HG03097 (cell line): Measurements from ENCODE around the gene GPC6.

ENCODE experiments used
- ATAC-seq: cut with Tn5 transposase; IDR thresholded peaks from one replicate; pipeline ENCODE4 v1.9.1; 2021; ENCODE audit not compliant: unreplicated experiment, low FRiP score

GPC6 gene

DNA sequence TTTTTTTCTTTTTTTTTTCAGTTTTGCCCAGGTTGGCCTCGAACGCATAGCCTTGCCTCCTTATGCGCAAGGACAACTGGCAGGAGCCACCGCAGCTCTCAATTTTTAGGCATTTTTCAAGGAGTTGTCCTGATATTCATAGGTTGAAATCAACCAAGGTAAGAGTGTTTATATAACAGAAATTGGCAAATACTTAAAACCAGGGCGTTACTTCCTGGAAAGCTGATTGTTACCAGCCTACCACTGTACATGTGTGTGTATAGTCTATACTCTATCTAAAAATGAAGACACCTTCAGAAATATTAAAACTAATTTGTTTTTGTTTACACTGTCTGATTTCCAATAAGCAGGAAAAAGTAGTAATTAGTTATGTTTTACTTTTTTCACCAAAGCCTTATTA lies 39.2 kb downstream of the GPC6 start:
- ATAC-seq = no peak

DNA sequence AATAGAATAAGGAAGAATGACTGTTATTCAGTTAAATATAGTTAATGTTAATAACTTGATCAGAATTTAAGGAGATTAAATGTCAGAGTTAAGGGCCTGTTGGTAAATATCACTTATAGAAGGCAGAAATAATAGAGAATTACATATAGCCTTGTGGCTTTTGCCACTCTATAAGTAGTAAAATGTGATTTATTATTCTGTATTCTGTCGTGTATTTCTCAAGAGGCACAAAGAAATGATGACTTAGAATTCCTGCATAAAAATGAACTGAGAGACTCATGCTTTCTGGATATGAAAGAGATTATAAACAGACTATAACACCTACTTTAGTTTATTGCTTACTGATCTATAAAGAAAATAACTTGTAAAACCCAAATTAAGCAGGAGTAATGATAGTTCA lies 40.1 kb downstream of the GPC6 start:
- no peak for ATAC-seq

DNA sequence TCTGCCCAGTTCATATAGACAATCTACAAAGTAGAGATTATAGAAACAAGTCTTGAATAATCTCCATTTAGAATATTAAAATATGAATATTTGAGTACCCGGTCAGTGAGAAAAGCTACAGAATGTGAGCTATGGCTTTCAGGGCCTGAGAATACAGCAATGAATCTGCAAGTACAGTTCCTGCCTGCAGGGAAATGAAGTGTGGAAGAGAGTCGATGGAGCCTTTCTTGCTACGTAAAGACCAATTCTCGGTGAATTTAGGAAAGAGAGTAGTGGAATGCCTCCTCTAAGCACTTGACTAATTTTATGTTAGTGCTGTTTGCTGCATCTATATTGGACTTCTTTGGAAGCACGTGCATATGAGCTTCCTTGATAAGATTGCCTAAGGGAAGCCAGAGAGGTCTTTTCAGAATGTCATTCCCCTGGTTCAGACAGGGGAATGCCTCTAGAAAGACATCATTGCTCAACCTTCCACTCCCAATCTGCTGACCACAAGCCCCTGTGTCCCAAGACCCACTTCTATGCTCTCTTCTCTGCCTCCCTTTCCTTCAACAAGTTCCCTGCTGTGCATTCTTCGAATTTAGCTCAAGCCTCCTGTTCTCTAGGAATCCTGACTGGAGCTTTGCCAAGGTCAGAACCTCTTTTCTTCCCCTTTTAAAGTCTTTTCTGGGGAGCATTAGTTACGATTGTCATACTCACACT lies 41.9 kb downstream of the GPC6 start:
- ATAC-seq = no peak

DNA sequence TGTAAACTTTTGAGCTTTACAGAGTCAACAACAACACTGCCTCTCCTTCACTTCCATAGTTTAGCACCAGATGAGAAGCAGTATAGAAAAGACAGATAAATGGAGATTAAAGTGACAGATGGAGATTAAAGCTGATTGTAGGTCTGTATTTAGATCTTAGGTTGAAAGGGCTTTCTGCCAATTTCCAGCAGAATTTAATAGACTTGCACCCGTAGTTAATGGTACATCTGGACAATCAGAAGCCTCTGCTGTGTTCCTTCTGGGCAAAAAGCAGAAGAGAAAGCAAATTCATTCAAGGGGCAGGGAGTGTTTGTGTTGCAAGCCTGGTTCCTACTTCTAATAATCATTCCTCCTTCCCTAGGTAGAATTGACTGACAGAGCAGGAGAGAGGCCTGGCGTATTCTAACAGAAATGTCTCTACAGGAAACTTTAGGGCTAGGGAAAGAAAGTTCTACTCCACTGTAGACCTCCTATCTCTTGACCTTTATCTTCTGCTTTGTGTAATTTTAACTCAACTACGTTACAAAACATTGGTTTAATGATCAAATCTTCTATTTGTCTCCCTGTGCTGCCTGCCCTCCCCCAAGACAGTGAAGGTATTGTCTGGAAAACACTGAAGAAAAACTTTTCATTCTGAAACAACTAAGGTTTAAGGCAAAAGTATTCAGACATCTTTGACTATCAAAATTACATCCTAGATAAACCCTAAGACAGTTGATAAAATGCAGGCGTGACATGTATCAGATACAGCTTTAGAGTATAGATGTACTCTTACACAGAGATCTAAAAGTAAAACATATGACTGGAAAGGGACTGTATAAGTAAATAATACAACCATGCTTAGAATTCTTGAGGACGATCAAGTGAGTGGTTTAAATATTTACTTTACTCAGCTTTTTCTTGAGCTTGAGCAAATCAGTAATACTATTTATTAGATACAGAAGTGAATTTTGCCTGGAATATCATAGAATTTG lies 44.4 kb downstream of the GPC6 start:
- no peak for ATAC-seq

DNA sequence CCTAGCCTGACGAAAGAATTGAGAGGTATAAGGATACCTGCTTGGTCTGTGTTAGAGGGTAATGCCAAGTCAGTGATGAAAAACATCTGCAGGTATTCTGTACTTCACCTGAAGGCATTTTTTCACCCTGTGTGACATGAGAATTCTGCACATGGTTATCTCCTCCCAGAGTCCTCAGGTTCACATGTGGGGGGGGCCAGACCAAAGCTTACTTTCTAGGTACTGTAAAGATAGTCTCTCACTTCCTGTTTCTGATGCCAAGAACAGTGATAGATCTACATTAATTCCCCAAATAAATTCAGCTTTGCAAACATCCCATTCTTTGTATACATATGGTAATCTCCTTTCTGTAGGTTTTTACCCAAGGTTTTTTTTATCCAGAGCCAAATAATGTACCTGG lies 53.4 kb downstream of the GPC6 start:
- ATAC-seq = no peak

DNA sequence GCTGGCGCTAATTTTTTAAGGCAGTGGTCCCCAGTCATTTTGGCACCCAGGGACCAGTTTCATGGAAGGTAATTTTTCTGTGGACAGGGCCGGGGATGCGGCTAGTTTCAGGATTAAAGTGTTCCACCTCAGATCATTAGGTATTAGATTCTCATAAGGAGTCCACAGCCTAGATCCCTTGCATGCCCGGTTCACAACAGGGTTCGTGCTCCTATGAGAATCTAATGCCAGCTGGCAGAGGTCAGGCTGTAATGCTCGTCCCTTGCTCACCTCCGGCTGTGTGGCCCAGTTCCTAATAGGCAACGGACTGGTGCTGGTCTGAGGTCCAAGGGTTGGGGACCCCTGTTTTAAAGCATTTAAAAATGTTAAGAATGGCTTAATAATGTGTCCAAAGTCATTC lies 54.1 kb downstream of the GPC6 start:
- no peak for ATAC-seq

DNA sequence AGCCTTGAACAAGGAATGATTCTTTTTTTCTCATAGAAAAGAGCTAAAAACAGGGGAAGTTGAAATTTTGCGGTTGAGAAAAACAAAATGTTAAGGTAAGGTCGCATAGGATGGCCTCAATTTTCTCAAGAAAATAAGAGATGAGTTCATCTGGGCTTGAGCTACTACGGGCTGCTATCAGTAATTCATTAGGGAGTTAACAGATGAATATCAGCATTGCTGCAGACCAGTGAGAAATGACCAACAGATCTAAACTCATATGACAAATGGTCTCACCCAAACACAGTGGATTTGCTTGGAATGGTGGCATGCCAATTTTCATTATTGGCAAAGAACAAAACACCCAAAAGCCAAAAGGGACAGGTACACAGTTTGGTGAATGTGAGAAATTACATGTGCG lies 56.6 kb downstream of the GPC6 start:
- ATAC-seq = no peak

DNA sequence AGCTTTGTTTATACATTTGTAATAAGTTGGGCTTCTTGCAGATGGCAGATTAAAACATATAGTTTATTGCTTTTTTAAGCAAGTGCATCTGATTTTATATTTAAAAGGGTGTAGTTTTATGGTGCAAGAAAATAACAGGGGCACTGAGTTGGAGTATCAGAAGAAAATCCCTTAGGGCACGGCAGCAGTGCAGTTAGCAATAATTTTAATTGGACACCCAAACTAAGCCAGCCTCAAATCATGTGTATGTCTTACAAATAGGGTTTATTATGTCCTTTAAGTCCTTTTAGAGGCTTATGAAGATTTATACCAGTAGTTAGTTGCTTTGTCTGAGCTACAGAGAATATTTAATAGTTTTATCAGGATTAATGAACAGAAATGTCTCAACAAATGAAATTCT lies 57.5 kb downstream of the GPC6 start:
- no peak for ATAC-seq

DNA sequence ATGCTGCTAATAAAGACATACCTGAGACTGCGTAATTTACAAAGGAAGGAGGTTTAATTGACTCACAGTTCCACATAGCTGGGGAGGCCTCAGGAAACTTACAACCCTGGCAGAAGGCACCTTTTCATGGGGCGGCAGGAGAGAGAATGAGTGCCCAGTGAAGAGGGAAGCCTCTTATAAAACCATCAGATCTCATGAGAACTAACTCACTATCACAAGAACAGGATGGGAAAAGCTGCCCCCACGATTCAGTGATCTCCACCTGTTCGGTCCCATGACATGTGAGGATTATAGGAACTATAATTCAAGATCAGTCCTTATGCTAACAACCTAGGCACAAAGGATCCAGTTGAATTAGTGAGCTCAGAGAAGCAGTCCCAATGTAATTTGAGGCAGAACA lies 59.4 kb downstream of the GPC6 start:
- no peak for ATAC-seq

DNA sequence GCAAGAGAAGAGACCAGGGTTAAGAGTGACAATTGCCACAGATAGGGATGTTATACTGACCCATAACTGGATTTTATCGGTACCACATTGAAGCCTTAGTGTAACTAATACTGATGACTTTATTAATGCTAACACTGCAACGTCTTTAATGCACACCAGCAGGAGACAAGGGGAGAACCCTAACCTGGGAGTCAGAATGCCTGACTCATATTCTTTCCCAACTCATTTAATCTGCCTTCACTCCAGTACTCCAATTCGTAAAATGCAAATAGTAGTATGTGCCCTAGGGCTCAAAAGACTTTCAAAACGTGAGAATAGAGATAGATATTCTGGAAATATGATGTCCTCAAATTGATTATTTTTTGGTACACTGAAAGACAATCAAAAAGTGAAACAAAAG lies 62.4 kb downstream of the GPC6 start:
- ATAC-seq = no peak

DNA sequence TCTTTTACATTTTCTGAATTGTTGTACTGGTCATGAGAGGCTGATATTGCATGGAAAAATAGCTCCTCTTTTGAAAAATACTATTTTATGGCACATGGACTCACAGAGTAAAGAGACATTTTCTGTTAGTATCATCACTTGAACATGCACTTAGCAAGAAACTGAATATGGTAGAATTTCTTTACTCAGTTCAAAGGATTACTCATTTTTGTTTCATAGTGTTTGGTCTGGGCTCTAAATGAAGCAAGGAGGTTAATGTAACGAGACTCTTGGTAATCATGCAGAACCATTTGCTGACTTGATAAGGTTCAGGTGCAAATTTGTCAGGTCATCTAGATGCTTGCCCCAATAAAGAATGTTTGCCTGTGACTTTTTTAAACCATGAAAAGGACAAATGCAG lies 63.2 kb downstream of the GPC6 start:
- ATAC-seq = no peak

DNA sequence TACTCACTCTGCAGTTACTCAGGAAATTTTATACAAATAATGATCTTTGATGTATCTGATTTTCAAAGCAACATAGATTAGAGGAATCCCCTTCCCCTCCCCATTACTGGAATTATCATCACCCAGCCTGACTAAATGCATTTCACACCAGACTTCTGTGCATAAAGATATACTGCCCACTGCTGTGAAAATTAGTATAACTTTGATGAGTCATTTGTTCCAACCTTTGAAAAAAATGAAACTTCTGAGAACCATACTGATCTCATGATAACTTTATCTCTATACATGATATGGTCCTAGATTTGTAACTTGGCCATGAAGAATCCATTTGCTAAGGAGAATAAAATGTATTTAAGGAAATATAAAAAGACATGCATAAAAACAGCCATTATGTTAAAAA lies 63.9 kb downstream of the GPC6 start:
- no peak for ATAC-seq

DNA sequence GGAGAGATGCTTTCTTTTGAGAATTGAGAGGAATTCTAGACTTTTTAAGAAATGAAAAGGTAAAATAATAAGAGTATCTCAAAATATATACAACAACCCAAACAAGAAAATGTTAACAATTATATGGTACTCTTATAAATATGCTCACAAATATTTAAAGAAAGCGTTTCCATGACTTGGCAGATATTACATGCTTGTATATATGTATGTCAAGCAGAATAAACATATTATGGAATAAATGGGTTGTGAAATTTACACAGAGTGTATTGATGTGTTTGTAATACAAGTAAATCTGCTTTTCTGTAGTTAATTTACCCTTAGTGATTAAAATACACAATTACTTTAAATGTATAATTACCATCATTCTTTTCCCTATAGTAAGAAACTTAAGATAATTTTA lies 65.8 kb downstream of the GPC6 start:
- no peak for ATAC-seq

DNA sequence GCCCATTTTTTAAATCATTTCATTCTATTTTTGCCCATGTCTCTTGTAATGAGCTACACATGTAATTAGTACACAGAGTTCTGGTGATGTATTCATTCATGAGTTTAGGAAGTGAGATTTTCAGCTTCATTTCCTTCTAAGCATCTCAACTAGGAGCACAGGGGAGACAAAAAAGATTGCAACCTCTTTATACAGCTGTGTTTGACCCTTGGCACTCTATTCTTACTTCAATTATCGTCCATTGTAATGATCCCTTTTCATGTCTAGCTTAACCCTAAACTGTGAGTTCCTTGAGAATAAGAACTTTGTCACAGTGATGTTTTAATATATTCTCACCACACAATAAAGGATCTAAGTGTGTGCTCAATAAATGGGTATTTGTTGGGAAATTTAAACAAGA lies 67.1 kb downstream of the GPC6 start:
- ATAC-seq = no peak

DNA sequence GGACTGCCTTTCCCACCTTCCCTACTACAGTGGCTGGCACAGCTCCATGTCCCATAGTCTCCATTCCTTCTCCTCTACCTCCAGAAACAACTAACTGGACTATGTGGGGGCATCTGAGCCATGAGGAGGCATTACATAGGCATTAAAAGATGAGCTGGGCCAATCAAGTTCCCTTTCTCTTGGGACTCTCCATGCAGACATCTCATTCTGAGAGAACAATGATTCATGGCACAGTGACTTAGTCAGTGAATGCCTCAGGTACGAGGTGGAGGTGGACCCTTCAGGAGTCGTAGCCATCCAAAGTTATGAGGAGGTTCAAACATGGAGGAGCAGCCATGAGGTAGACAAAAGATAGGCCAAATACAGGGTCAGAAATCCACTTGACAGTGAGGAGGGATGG lies 70.0 kb downstream of the GPC6 start:
- no peak for ATAC-seq

DNA sequence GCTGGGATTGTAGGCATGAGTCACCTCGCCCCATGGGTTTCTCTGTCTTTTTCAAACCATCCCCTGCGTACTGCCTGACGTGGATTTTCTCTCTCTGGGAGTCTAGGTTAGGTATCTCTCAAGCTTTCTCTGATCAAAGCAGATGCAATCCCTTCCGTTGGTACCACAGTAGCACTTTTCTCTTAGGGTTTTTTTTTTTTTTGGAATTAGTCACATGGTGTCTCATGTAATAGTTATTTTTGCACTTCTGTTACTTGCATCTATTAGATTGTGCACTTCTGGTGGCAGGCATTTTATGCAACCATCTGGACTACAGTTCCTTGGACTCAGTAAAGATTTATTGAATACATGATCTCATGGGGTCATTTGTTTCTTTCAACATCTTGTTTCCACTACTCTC lies 72.1 kb downstream of the GPC6 start:
- ATAC-seq = no peak

DNA sequence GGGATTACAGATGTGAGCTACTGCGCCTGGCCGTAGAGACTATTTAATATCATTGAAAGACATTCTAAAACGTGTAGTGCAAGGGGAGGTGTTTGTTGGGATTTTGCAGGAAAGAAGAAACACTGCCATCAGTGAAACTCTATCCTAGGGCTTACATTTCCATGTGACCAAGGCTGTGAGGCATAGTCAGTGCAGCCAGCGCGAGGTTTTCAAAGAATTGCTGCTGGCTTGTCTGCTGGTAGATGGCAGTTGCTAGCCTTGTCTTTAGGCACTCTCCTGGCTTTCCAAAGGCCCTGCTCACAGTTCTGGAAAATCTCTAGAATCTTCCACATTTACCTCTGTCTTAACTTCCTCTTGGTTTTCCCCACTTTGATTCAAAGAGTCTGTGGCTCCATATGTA lies 77.5 kb downstream of the GPC6 start:
- no peak for ATAC-seq

DNA sequence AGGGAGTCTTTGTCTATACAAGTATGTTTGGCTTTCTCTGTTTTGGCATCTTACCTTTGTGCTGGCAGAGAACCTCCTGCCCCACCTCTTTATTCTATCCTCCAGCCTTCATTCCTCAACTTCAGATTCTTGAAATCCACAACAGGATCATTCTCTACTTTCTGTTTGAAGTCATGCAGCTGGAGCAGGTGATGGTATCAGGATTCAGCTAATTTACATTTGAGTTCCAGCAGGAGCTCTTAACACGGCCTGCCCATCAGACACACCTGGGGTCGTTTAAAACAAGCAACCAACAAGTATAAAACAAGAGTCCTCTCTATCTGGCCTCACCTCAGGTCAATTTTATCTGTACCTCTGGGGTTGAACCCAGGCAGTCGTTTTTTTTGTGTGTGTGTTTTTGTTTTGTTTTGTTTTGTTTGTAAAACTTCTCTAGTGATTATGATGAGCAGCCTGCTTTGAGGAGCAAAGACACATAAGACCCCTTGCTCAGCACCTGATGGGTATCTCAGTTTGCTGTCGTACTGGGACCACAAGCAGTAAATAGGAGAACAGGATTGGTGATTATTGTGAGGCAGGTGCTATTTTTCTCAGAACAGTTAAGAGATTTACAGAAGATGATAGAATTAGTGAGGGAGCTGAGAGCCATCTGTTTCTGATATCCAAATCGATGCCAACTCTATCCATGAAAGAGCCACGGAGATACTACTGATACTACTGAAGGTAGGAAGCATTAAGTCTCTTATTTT lies 78.4 kb downstream of the GPC6 start:
- no peak for ATAC-seq

DNA sequence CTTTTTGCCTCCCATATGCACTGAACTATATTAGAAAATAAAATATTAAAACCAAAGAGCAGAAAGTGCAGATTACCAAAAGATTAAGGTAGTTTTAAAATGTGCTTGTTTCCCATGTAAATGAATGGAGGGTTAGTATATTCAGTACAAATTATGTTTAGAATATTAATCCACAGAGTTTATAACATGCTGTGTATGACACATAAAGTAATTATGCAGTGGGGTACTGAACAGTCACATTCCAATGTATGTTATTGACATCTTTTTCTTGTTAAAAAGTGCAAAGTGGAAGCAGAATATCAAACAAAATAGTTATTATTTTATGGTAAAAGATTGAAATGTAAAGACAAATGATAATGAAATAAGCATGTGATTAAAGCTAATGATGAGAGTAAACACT lies 79.3 kb downstream of the GPC6 start:
- no peak for ATAC-seq

DNA sequence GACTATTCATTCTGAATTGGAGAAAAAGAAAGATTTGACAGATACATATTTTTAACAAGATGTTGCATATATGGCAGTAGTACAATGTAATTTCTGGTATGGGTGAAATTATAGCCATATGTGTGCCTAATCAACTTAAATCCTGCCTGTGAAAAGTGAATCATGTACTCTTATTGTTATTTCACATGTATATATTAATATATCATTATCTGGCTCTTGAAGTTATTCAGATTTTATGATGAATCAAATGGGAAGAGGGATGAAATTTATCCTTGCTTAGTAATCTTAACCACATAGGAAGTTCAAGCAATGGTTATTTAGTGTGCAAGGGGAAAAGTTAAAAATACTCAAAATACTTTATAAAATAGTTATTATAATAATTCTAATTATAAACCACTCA lies 80.5 kb downstream of the GPC6 start:
- no peak for ATAC-seq

DNA sequence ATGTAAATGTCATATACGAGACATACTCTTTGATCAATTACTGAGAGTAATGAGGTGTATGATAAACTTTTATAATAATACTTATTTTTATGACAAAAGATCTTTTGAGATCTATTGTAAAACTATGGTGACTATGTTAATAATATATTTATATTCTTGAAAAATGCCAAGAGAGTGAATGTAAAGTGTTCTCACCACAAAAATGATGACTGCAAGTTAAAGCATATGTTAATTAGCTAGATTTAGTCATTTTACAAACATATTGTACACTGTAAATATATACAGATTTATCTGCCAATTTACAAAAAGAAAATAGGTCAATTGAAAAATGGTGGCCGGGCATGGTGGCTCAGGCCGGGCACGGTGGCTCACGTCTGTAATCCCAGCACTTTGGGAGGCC lies 81.0 kb downstream of the GPC6 start:
- no peak for ATAC-seq
